ENCODE results near the gene FARP1.

- TF ChIP-seq, protein P1, sequence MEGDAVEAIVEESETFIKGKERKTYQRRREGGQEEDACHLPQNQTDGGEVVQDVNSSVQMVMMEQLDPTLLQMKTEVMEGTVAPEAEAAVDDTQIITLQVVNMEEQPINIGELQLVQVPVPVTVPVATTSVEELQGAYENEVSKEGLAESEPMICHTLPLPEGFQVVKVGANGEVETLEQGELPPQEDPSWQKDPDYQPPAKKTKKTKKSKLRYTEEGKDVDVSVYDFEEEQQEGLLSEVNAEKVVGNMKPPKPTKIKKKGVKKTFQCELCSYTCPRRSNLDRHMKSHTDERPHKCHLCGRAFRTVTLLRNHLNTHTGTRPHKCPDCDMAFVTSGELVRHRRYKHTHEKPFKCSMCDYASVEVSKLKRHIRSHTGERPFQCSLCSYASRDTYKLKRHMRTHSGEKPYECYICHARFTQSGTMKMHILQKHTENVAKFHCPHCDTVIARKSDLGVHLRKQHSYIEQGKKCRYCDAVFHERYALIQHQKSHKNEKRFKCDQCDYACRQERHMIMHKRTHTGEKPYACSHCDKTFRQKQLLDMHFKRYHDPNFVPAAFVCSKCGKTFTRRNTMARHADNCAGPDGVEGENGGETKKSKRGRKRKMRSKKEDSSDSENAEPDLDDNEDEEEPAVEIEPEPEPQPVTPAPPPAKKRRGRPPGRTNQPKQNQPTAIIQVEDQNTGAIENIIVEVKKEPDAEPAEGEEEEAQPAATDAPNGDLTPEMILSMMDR (IDR thresholded peaks at IDR 0.05): no peak
- TF ChIP-seq POLR2A (IDR thresholded peaks at IDR 0.05): no peak
These were observed 65.7 kb downstream of the FARP1 start for GRCh38 chr13:98208606-98209005.
